Measurements from ENCODE around the gene RDH12.

Gene RDH12

DNA sequence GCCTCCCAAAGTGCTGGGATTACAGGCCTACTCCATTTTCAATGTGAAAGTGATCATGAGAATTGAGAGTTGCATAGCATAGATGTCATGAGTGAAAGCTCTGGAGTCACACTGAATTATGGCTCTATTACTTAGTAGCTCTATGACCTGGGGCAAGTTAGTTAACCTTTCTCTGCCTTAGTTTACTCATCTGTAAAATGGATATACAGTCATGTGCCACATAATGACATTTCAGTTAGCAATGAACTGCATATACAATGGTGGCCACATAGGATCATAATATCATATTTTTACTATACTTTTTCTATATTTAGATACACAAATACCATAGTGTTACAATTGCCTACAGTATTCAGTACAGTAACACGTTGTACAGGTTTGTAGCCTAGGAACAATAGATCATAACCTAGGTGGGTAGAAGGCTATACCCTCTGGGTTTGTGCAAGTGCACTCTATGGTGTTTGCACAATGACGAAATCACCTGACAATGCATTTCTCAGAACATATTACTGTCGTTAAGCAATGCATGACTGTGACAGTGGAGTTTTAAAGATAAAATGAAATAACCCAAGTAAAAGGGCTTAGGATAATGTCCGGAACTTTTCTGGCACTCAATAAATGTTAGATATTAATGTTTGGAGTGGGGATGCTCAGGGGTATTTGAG lies 61.6 kb downstream of the RDH12 start:
- Histone ChIP-seq H3K56ac (ENCODE audit: low read length) (no peak overlapping the region), H3K36me3 (ENCODE audit: control insufficient read depth, insufficient read depth, low read length) (peaks cover 18% of the 10 kb centered on the region), H3K27me3 (ENCODE audit: insufficient read depth, low read length, poor library complexity) (no peaks in the 10 kb centered on the region), H2AK5ac (ENCODE audit: low read length) (no peak overlapping the region), H3K23ac (ENCODE audit: low read length) (no peak overlapping the region), H3K79me1 (ENCODE audit: low read length) (no peaks in the 10 kb centered on the region), H3K4me2 (ENCODE audit: low read length) (no peak overlapping the region), H3K4me1 (ENCODE audit: control insufficient read depth, low read depth, low read length) (no peaks in the 10 kb centered on the region), H3K4ac (ENCODE audit: low read depth, low read length) (no peak overlapping the region), H3K27ac (ENCODE audit: low read depth, low read length) (no peak overlapping the region), H3K4me3 (ENCODE audit: low read length) (no peak overlapping the region), H3K79me2 (ENCODE audit: control insufficient read depth, insufficient read depth, low read length) (no peaks in the 10 kb centered on the region), H3K9ac (ENCODE audit: low read length) (no peak overlapping the region), H2BK5ac (ENCODE audit: low read length) (no peak overlapping the region), H4K5ac (ENCODE audit: low read length) (no peak overlapping the region), H4K8ac (ENCODE audit: low read depth, low read length) (no peak overlapping the region), H2BK120ac (ENCODE audit: low read depth, low read length) (no peak overlapping the region), H3K18ac (ENCODE audit: low read length) (no peak overlapping the region), H2BK15ac (replicated peaks; ENCODE audit: low read depth) (no peak overlapping the region)
- no CpG with 5 or more reads among the region's 4 CpGs for WGBS (ENCODE audit: extremely low coverage, insufficient coverage, low lambda C conversion rate)
- no peak for DNase-seq

DNA sequence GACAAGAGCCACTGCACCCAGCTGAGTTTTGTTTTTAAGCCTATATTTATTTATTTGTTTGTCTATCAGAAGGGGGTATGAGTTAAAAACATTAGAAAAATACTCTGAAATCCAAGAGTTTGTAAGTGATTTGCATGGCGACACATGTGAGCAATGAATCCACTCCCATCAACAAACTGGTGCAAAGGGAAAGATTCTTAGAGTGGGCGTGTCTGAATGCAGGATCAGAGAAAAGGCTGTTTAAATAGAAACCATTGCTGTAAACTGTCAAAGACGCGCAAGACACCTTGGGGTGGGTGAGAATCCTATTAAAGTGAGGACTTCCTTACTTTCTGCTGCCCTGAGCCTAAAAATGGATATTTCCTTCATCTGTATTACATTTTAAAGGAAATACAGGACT lies 62.8 kb downstream of the RDH12 start:
- no peak overlapping the region for H3K27ac ChIP-seq (ENCODE audit: low read depth, low read length)
- no peak overlapping the region for H3K9ac ChIP-seq (ENCODE audit: low read length)
- H2BK5ac ChIP-seq (ENCODE audit: low read length), result no peak overlapping the region
- peaks cover 18% of the 10 kb centered on the region for H3K36me3 ChIP-seq (ENCODE audit: control insufficient read depth, insufficient read depth, low read length)
- H4K8ac ChIP-seq (ENCODE audit: low read depth, low read length), result no peak overlapping the region
- WGBS (ENCODE audit: extremely low coverage, insufficient coverage, low lambda C conversion rate), result no CpG with 5 or more reads among the region's 4 CpGs
- H2AK5ac ChIP-seq (ENCODE audit: low read length), result no peak overlapping the region
- H3K18ac ChIP-seq (ENCODE audit: low read length), result no peak overlapping the region
- H3K4ac ChIP-seq (ENCODE audit: low read depth, low read length), result no peak overlapping the region
- no peak overlapping the region for H4K5ac ChIP-seq (ENCODE audit: low read length)
- H3K27me3 ChIP-seq (ENCODE audit: insufficient read depth, low read length, poor library complexity), result no peaks in the 10 kb centered on the region
- H3K79me2 ChIP-seq (ENCODE audit: control insufficient read depth, insufficient read depth, low read length), result no peaks in the 10 kb centered on the region
- DNase-seq, result no peak
- no peaks in the 10 kb centered on the region for H3K79me1 ChIP-seq (ENCODE audit: low read length)
- no peak overlapping the region for H2BK120ac ChIP-seq (ENCODE audit: low read depth, low read length)
- H2BK15ac ChIP-seq (replicated peaks; ENCODE audit: low read depth), result no peak overlapping the region
- H3K4me2 ChIP-seq (ENCODE audit: low read length), result no peak overlapping the region
- no peak overlapping the region for H3K56ac ChIP-seq (ENCODE audit: low read length)
- H3K23ac ChIP-seq (ENCODE audit: low read length), result no peak overlapping the region
- no peaks in the 10 kb centered on the region for H3K4me1 ChIP-seq (ENCODE audit: control insufficient read depth, low read depth, low read length)
- no peak overlapping the region for H3K4me3 ChIP-seq (ENCODE audit: low read length)

DNA sequence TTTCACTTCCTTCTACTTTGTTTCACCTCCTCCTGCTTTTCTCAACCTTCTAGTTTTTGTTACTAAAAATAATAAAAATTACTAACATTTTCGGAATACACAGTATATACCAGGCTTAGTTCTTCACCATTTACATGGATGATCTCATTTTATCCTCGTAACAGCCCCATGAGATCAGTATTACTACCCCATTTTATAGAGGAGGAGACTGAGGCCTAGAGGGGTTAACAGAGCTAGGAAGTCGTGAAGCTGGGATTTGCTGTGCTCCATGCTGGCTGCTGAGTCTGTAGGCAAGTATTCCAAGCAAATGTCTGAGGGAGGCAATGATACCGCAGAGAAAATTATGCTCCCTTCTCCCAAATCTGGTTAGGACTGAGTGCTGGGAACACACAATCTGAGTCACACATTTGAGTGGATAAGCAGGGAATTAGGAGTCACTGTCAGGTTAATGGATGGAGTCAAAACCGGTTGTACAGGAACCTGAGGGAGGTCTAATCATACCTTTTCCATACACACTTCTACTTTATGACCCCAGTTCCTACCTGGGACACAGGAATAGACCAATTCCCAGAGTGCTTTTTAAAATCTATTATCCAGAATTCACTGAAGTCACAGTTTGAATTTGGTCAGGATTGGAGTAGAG lies 63.6 kb downstream of the RDH12 start:
- no peak overlapping the region for H2BK5ac ChIP-seq (ENCODE audit: low read length)
- H4K5ac ChIP-seq (ENCODE audit: low read length), result no peak overlapping the region
- WGBS (ENCODE audit: extremely low coverage, insufficient coverage, low lambda C conversion rate), result no CpG with 5 or more reads among the region's 5 CpGs
- H3K23ac ChIP-seq (ENCODE audit: low read length), result no peak overlapping the region
- no peak overlapping the region for H3K56ac ChIP-seq (ENCODE audit: low read length)
- no peaks in the 10 kb centered on the region for H3K4me1 ChIP-seq (ENCODE audit: control insufficient read depth, low read depth, low read length)
- H3K18ac ChIP-seq (ENCODE audit: low read length), result no peak overlapping the region
- no peak overlapping the region for H3K27ac ChIP-seq (ENCODE audit: low read depth, low read length)
- H3K9ac ChIP-seq (ENCODE audit: low read length), result no peak overlapping the region
- H4K8ac ChIP-seq (ENCODE audit: low read depth, low read length), result no peak overlapping the region
- H3K4me3 ChIP-seq (ENCODE audit: low read length), result no peak overlapping the region
- H3K27me3 ChIP-seq (ENCODE audit: insufficient read depth, low read length, poor library complexity), result no peaks in the 10 kb centered on the region
- no peak overlapping the region for H2AK5ac ChIP-seq (ENCODE audit: low read length)
- H3K79me1 ChIP-seq (ENCODE audit: low read length), result no peaks in the 10 kb centered on the region
- H3K4ac ChIP-seq (ENCODE audit: low read depth, low read length), result no peak overlapping the region
- H2BK15ac ChIP-seq (replicated peaks; ENCODE audit: low read depth), result no peak overlapping the region
- no peak for DNase-seq
- no peak overlapping the region for H2BK120ac ChIP-seq (ENCODE audit: low read depth, low read length)
- H3K79me2 ChIP-seq (ENCODE audit: control insufficient read depth, insufficient read depth, low read length), result no peaks in the 10 kb centered on the region
- peaks cover 18% of the 10 kb centered on the region for H3K36me3 ChIP-seq (ENCODE audit: control insufficient read depth, insufficient read depth, low read length)
- H3K4me2 ChIP-seq (ENCODE audit: low read length), result no peak overlapping the region

DNA sequence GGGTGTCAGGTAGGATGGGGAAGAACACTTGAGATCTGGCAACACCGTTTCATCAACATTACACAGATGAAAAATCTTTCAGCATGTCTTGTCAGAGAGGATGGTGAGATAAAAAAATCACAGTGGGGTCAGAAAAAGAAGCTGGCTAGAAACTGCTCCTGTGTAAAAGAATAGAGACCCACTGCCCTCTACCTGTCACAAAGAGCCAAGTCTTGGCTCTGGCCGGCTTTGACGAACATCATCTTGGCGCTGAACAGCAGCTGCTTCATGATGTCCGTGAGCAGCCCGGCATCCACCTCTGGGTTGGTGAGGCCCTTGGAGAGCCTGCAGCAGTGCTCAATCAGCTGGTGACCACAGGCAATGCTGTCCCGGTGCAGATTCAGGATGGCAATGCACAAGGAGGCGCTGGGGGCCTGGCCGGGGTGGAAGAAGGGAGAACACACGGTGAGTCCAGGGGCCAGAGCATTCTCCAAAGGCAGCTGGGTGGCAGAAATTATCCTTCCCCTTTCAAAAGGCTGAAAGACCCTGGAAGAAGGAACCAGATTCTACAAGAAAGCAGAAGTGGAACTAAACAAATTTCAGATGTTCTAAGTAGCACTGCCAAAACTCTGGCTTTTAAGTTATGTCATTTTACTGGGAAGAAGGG lies 64.5 kb downstream of the RDH12 start:
- no peak for DNase-seq
- WGBS (ENCODE audit: extremely low coverage, insufficient coverage, low lambda C conversion rate), result no CpG with 5 or more reads among the region's 10 CpGs
- no peak overlapping the region for H2BK120ac ChIP-seq (ENCODE audit: low read depth, low read length)
- H3K4ac ChIP-seq (ENCODE audit: low read depth, low read length), result no peak overlapping the region
- no peaks in the 10 kb centered on the region for H3K79me1 ChIP-seq (ENCODE audit: low read length)
- H3K18ac ChIP-seq (ENCODE audit: low read length), result no peak overlapping the region
- no peak overlapping the region for H3K27ac ChIP-seq (ENCODE audit: low read depth, low read length)
- H3K9ac ChIP-seq (ENCODE audit: low read length), result no peak overlapping the region
- H3K4me2 ChIP-seq (ENCODE audit: low read length), result no peak overlapping the region
- H3K23ac ChIP-seq (ENCODE audit: low read length), result no peak overlapping the region
- no peaks in the 10 kb centered on the region for H3K4me1 ChIP-seq (ENCODE audit: control insufficient read depth, low read depth, low read length)
- no peak overlapping the region for H4K5ac ChIP-seq (ENCODE audit: low read length)
- peaks cover 14% of the 10 kb centered on the region for H3K36me3 ChIP-seq (ENCODE audit: control insufficient read depth, insufficient read depth, low read length)
- H3K79me2 ChIP-seq (ENCODE audit: control insufficient read depth, insufficient read depth, low read length), result no peaks in the 10 kb centered on the region
- no peak overlapping the region for H2BK5ac ChIP-seq (ENCODE audit: low read length)
- no peak overlapping the region for H3K4me3 ChIP-seq (ENCODE audit: low read length)
- H2BK15ac ChIP-seq (replicated peaks; ENCODE audit: low read depth), result no peak overlapping the region
- no peak overlapping the region for H4K8ac ChIP-seq (ENCODE audit: low read depth, low read length)
- H3K56ac ChIP-seq (ENCODE audit: low read length), result no peak overlapping the region
- no peak overlapping the region for H2AK5ac ChIP-seq (ENCODE audit: low read length)
- no peaks in the 10 kb centered on the region for H3K27me3 ChIP-seq (ENCODE audit: insufficient read depth, low read length, poor library complexity)

DNA sequence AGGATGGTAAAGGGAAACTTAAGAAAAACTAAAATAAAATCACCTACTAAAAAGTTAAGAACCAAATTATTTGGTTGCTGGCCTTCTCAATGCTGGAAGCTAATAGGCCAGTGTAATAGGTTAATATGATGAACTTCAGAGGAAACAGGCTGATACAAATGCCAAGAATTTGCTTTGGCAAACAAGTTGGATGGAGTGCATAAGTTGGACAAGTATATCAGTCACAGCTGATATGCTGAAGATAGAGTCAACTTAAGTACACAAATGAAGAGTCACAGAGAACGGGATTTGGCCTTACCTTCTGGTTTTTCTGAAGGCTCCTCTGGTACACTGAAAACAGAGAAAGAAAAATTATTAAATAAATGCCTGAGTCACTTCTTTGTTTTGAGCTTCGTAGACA lies 66.5 kb downstream of the RDH12 start:
- no peak overlapping the region for H3K56ac ChIP-seq (ENCODE audit: low read length)
- no peaks in the 10 kb centered on the region for H3K27me3 ChIP-seq (ENCODE audit: insufficient read depth, low read length, poor library complexity)
- H3K4me2 ChIP-seq (ENCODE audit: low read length), result no peak overlapping the region
- H3K79me1 ChIP-seq (ENCODE audit: low read length), result no peaks in the 10 kb centered on the region
- no peak overlapping the region for H3K4ac ChIP-seq (ENCODE audit: low read depth, low read length)
- no peak overlapping the region for H3K27ac ChIP-seq (ENCODE audit: low read depth, low read length)
- no peak overlapping the region for H2BK5ac ChIP-seq (ENCODE audit: low read length)
- H4K8ac ChIP-seq (ENCODE audit: low read depth, low read length), result no peak overlapping the region
- H2BK120ac ChIP-seq (ENCODE audit: low read depth, low read length), result no peak overlapping the region
- H3K36me3 ChIP-seq (ENCODE audit: control insufficient read depth, insufficient read depth, low read length), result peaks cover 11% of the 10 kb centered on the region
- no peak overlapping the region for H2AK5ac ChIP-seq (ENCODE audit: low read length)
- no peak for DNase-seq
- no peak overlapping the region for H3K18ac ChIP-seq (ENCODE audit: low read length)
- no peak overlapping the region for H3K23ac ChIP-seq (ENCODE audit: low read length)
- H3K4me1 ChIP-seq (ENCODE audit: control insufficient read depth, low read depth, low read length), result no peaks in the 10 kb centered on the region
- no peaks in the 10 kb centered on the region for H3K79me2 ChIP-seq (ENCODE audit: control insufficient read depth, insufficient read depth, low read length)
- no peak overlapping the region for H4K5ac ChIP-seq (ENCODE audit: low read length)
- no CpG with 5 or more reads among the region's 2 CpGs for WGBS (ENCODE audit: extremely low coverage, insufficient coverage, low lambda C conversion rate)
- H2BK15ac ChIP-seq (replicated peaks; ENCODE audit: low read depth), result no peak overlapping the region
- H3K9ac ChIP-seq (ENCODE audit: low read length), result no peak overlapping the region
- H3K4me3 ChIP-seq (ENCODE audit: low read length), result no peak overlapping the region
